Trophoblast cell (in vitro differentiated cells and primary cell): ENCODE results near the gene MBOAT7.
"Not testable (repeated sequence)": the region's sequence is repeated elsewhere in the genome, so short reads cannot be mapped to it uniquely, and the experiment has no call there.

Experiments used
- DNase-seq, 2 donors: peaks; one replicate each; pipeline ENCODE4 v3.0.0-alpha.2; 2016
- H2AFZ ChIP-seq: 2 replicates; pipeline ENCODE4 v1.6.1; 2013; ENCODE audit warnings: low read length, moderate library complexity, mild to moderate bottlenecking; ENCODE audit not compliant: insufficient read depth, poor library complexity
- H2AK5ac ChIP-seq: 2 replicates; pipeline ENCODE4 v1.6.1; 2013; ENCODE audit warnings: mild to moderate bottlenecking, low read length
- H2BK120ac ChIP-seq: 2 replicates; pipeline ENCODE4 v1.6.1; 2013; ENCODE audit warnings: low read length, mild to moderate bottlenecking, moderate library complexity; ENCODE audit not compliant: insufficient read depth, poor library complexity
- H2BK12ac ChIP-seq: 2 replicates; pipeline ENCODE4 v1.6.1; 2013; ENCODE audit warnings: mild to moderate bottlenecking, low read length, moderate library complexity
- H2BK5ac ChIP-seq: 2 replicates; pipeline ENCODE4 v1.6.1; 2013; ENCODE audit warnings: low read length, low read depth, moderate library complexity, mild to moderate bottlenecking; ENCODE audit not compliant: poor library complexity
- H3K14ac ChIP-seq: 2 replicates; pipeline ENCODE4 v1.6.1; 2013; ENCODE audit warnings: mild to moderate bottlenecking, low read length
- H3K18ac ChIP-seq: 2 replicates; pipeline ENCODE4 v1.6.1; 2013; ENCODE audit warnings: mild to moderate bottlenecking, low read length
- H3K23ac ChIP-seq: 2 replicates; pipeline ENCODE4 v1.6.1; 2013; ENCODE audit warnings: low read length
- H3K27ac ChIP-seq: 2 replicates; pipeline ENCODE4 v1.5.1; 2013; ENCODE audit warnings: low read depth, mild to moderate bottlenecking, inconsistent platforms, low read length, moderate library complexity
- H3K27me3 ChIP-seq: 2 replicates; pipeline ENCODE4 v1.6.1; 2013; ENCODE audit warnings: inconsistent platforms, mild to moderate bottlenecking, low read length, moderate library complexity; ENCODE audit not compliant: insufficient read depth
- H3K36me3 ChIP-seq, 2 experiments: 1 replicate in 1 of 2; 2 replicates in 1 of 2; pipeline ENCODE4 v1.6.1; 2013; ENCODE audit warnings: low read length in 2 of 2, mild to moderate bottlenecking in 2 of 2, moderate library complexity in 1 of 2; ENCODE audit not compliant: insufficient read depth in 2 of 2, control insufficient read depth in 1 of 2
- H3K4ac ChIP-seq: 2 replicates; pipeline ENCODE4 v1.6.1; 2013; ENCODE audit warnings: low read depth, mild to moderate bottlenecking, low read length, moderate library complexity
- H3K4me1 ChIP-seq, 2 experiments: 1 replicate in 1 of 2; 2 replicates in 1 of 2; pipeline ENCODE4 v1.6.1; 2013; ENCODE audit warnings: low read length in 2 of 2, mild to moderate bottlenecking in 2 of 2, moderate library complexity in 1 of 2; ENCODE audit not compliant: insufficient read depth in 2 of 2, control insufficient read depth in 1 of 2
- H3K4me2 ChIP-seq: 2 replicates; pipeline ENCODE4 v1.6.1; 2013; ENCODE audit warnings: inconsistent platforms, mild to moderate bottlenecking, low read length, moderate library complexity
- H3K4me3 ChIP-seq: 2 replicates; pipeline ENCODE4 v1.5.1; 2013; ENCODE audit warnings: mild to moderate bottlenecking, low read depth, low read length, inconsistent platforms
- H3K79me1 ChIP-seq: one replicate; pipeline ENCODE4 v1.6.1; 2013; ENCODE audit warnings: low read length
- H3K79me2 ChIP-seq: 2 replicates; pipeline ENCODE4 v1.6.1; 2013; ENCODE audit warnings: low read length, mild to moderate bottlenecking; ENCODE audit not compliant: control insufficient read depth, insufficient read depth, poor library complexity
- H3K9ac ChIP-seq: 2 replicates; pipeline ENCODE4 v1.6.1; 2013; ENCODE audit warnings: mild to moderate bottlenecking, low read length
- H3K9me3 ChIP-seq: 2 replicates; pipeline ENCODE4 v1.6.1; 2013; ENCODE audit warnings: low read depth, mild to moderate bottlenecking, control low read depth, inconsistent platforms, low read length; ENCODE audit not compliant: insufficient read depth
- H4K12ac ChIP-seq: 2 replicates; pipeline ENCODE4 v1.6.1; 2013; ENCODE audit warnings: low read depth, mild to moderate bottlenecking, low read length, moderate library complexity
- H4K8ac ChIP-seq: 2 replicates; pipeline ENCODE4 v1.6.1; 2013; ENCODE audit warnings: low read depth, mild to moderate bottlenecking, low read length, moderate library complexity
- H4K91ac ChIP-seq: one replicate; pipeline ENCODE4 v1.6.1; 2013; ENCODE audit warnings: low read depth, mild to moderate bottlenecking, low read length, moderate library complexity
- WGBS: extraction: QIAGEN DNeasy Blood & Tissue Kit; methylation state at CpG from one replicate; pipeline ENCODE4 v1.1.7; 2013; ENCODE audit warnings: missing lambda C conversion rate; ENCODE audit not compliant: insufficient read length, insufficient coverage; ENCODE audit errors: extremely low coverage; 5-methylcytosine and 5-hydroxymethylcytosine counted together

MBOAT7 gene

DNA sequence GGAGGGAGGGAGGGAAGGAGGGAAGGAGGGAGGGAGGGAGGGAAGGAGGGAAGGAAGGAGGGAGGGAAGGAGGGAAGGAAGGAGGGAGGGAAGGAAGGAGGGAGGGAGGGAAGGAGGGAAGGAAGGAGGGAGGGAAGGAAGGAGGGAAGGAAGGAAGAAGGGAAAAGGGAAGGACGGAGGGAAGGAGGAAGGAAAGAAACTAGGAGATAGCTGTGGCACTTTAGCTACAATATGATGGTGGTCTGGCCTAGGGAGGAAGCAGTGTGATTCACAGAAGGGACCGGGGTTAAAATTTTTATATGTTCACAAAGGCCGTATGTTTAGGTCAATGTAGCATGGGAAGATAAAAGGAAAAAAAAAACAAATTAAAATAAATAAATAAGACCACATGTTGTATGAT is 7.5 kb downstream of the MBOAT7 start:
- H3K4ac ChIP-seq, H2AK5ac ChIP-seq, H4K12ac ChIP-seq, H3K9ac ChIP-seq, H2BK12ac ChIP-seq, H3K9me3 ChIP-seq, H3K14ac ChIP-seq, H3K27ac ChIP-seq, H3K18ac ChIP-seq, H3K4me1 ChIP-seq, H2BK5ac ChIP-seq, H2BK120ac ChIP-seq, H3K79me1 ChIP-seq, H3K4me2 ChIP-seq, H4K91ac ChIP-seq, DNase-seq, H3K23ac ChIP-seq, H3K79me2 ChIP-seq, H4K8ac ChIP-seq, H2AFZ ChIP-seq, H3K4me3 ChIP-seq, H3K27me3 ChIP-seq: not testable (repeated sequence)
- peaks cover 54 to 57% of the 10 kb centered on the region in 2 experiments for H3K36me3 ChIP-seq
- no CpG with 5 or more reads among the region's 3 CpGs for WGBS

GRCh38 chr19:54180691-54181091 is 8.7 kb downstream of the MBOAT7 start:
- no peaks in the 10 kb centered on the region for H3K79me1 ChIP-seq
- H3K4me3 ChIP-seq, result no peak overlapping the region
- no peak overlapping the region for H3K18ac ChIP-seq
- H2BK5ac ChIP-seq, result no peak overlapping the region
- no peak overlapping the region for H2BK120ac ChIP-seq
- H3K9ac ChIP-seq, result no peak overlapping the region
- H3K27ac ChIP-seq, result no peak overlapping the region
- no peak overlapping the region for H4K91ac ChIP-seq
- no peaks in the 10 kb centered on the region for H3K27me3 ChIP-seq
- no peak overlapping the region for H3K4ac ChIP-seq
- H2BK12ac ChIP-seq, result no peak overlapping the region
- H2AK5ac ChIP-seq, result no peak overlapping the region
- no CpG with 5 or more reads among the region's 37 CpGs for WGBS
- no peak overlapping the region for H3K23ac ChIP-seq
- no peak overlapping the region for H3K14ac ChIP-seq
- H4K8ac ChIP-seq, result no peak overlapping the region
- no peaks in the 10 kb centered on the region for H3K79me2 ChIP-seq
- DNase-seq, result no peak
- no peak overlapping the region for H3K4me2 ChIP-seq
- no peaks in the 10 kb centered on the region for H3K4me1 ChIP-seq
- H3K9me3 ChIP-seq, result peaks cover 5% of the 10 kb centered on the region
- H2AFZ ChIP-seq, result no peak overlapping the region
- H4K12ac ChIP-seq, result peak overlapping the region; percentile 26
- H3K36me3 ChIP-seq, result peaks cover 54 to 56% of the 10 kb centered on the region in 2 experiments

GRCh38 chr19:54179921-54180461 is 9.4 kb downstream of the MBOAT7 start:
- DNase-seq, result peak; percentile 33 to 64

DNA sequence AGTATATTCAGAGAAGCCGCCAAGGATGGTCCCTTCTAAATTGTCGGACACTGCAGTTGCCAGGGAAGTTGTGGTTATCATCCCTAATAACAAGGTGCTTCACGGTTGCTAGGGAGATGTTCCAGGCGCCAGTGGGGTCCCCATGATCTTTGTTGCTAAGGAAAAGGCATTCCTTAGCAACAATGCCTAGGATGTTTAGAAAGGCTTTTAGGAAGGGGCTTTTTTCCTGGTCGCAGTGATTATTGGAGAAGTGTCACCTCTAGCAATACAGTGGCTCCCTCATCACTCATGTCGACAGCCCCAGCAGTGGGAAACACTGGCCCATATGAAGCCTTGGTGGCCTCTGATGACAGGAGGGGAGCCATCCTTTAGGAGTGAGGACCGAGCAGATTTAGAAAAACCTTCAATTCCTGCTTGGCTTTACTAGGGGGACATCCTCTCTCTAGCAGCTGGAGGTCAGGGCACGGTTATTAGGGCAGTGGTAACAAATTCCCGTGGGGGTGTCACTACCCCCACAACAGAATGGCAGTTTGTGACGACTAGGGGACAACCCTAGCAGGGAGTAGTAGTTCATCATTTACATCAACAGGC is 10.0 kb downstream of the MBOAT7 start:
- Histone ChIP-seq H4K12ac (no peak overlapping the region), H2AFZ (no peak overlapping the region), H3K79me1 (no peaks in the 10 kb centered on the region), H3K4me2 (no peak overlapping the region), H3K4ac (no peak overlapping the region), H2AK5ac (no peak overlapping the region), H3K23ac (no peak overlapping the region), H3K27me3 (no peaks in the 10 kb centered on the region), H4K91ac (no peak overlapping the region), H3K27ac (no peak overlapping the region), H3K9ac (no peak overlapping the region), H3K36me3 (peaks cover 56 to 57% of the 10 kb centered on the region in 2 experiments), H2BK120ac (no peak overlapping the region), H4K8ac (no peak overlapping the region), H3K4me1 (no peaks in the 10 kb centered on the region), H3K79me2 (no peaks in the 10 kb centered on the region), H3K4me3 (no peak overlapping the region), H2BK5ac (no peak overlapping the region), H2BK12ac (no peak overlapping the region), H3K14ac (no peak overlapping the region), H3K9me3 (peaks cover 5% of the 10 kb centered on the region), H3K18ac (no peak overlapping the region)
- no CpG with 5 or more reads among the region's 10 CpGs for WGBS
- no peak for DNase-seq

More at GRCh38 chr19:54179921-54180461, 9.4 kb downstream of the MBOAT7 start:
- no peaks in the 10 kb centered on the region for H3K27me3 ChIP-seq
- WGBS, result no CpG with 5 or more reads among the region's 10 CpGs
- H2AK5ac ChIP-seq, result no peak overlapping the region
- no peak overlapping the region for H3K9ac ChIP-seq
- no peak overlapping the region for H3K4ac ChIP-seq
- no peak overlapping the region for H2BK5ac ChIP-seq
- H2BK120ac ChIP-seq, result no peak overlapping the region
- H3K9me3 ChIP-seq, result peaks cover 5% of the 10 kb centered on the region
- no peak overlapping the region for H2AFZ ChIP-seq
- H3K4me2 ChIP-seq, result no peak overlapping the region
- H3K23ac ChIP-seq, result no peak overlapping the region
- peaks cover 56 to 57% of the 10 kb centered on the region in 2 experiments for H3K36me3 ChIP-seq
- no peak overlapping the region for H4K91ac ChIP-seq
- H4K8ac ChIP-seq, result no peak overlapping the region
- no peaks in the 10 kb centered on the region for H3K79me2 ChIP-seq
- H3K4me1 ChIP-seq, result no peaks in the 10 kb centered on the region
- no peaks in the 10 kb centered on the region for H3K79me1 ChIP-seq
- H3K14ac ChIP-seq, result no peak overlapping the region
- H4K12ac ChIP-seq, result no peak overlapping the region
- no peak overlapping the region for H3K27ac ChIP-seq
- no peak overlapping the region for H3K18ac ChIP-seq
- no peak overlapping the region for H2BK12ac ChIP-seq
- no peak overlapping the region for H3K4me3 ChIP-seq
